Measurements from ENCODE around the gene TMA7.

GRCh38 chr3:48403533-48404439, 36.3 kb upstream of the TMA7 start:
- TF ChIP-seq POLR2A (IDR thresholded peaks at IDR 0.05) (no peak), CTCF (IDR thresholded peaks at IDR 0.05) (no peak), EP300 (IDR thresholded peaks at IDR 0.05) (no peak)
